ENCODE results near the gene ADGRG3. TPM values are rescaled to one million over a fixed set of nuclear protein-coding genes. Genes with fewer than 3 reads are reported as not detected.

Gene ADGRG3
- total and polyA plus RNA-seq, 4 donors = 1.8 to 66.2 (median 9.4) TPM

DNA sequence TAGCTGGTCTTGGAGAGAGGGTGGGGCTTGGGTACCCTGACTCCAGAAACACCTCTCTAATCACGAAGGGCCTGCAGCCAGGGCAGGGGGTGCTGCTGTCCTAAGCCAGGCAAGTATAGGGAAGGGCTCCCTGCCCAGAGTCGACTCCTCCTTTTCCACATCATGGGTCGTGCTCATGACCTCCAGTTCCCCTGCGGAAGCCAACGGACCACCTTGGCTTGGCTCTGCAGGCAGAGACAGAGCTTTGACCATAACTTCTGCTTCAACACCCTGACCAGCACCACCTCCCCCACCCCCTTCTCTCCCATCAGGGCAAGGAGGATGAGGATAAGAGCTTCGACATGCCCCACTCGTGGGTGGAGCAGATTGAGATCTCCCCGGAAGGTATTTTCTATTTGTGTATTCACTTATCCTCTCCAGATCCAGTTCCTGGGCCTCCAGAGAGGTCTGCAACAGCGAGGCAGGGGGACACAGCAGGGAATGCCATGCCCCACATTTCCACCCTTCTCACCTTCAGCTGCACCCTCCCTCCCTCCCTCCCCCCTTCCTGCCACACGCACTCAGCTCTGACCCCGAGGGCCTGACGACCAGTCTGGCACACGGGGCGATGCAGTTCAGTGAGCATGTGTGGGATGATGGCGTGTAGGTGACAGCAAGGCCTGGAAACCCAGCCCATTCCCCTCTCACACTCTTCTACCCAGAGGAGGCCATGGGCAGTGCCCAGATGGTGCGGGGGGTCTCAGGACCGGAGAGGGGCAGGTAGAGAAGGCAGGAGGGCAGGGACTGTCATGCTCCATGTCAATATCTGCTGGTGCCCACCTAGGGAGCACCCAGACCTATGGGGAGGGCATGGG lies 53.5 kb downstream of the ADGRG3 start:
- H3K4me1 ChIP-seq (ENCODE audit: control insufficient read depth in 5 of 5, insufficient read depth in 5 of 5, low read length in 5 of 5) = no peaks in the 10 kb centered on the region
- H3K27me3 ChIP-seq (ENCODE audit: control insufficient read depth in 3 of 3, insufficient read depth in 3 of 3, low read length in 2 of 3) = no peaks in the 10 kb centered on the region
- H3K36me3 ChIP-seq (ENCODE audit: control insufficient read depth in 4 of 4, insufficient read depth in 4 of 4, low read length in 4 of 4) = no peaks in the 10 kb centered on the region
- 76 to 78% methylated on average over 17 of the region's 17 CpGs for WGBS, 2 donors
- no peak overlapping the region for H3K4me3 ChIP-seq
- TF ChIP-seq CTCF (IDR thresholded peaks at IDR 0.05; ENCODE audit: control extremely low read depth, extremely low read depth) = no peak
- ATAC-seq (ENCODE audit: insufficient read depth, low FRiP score) (no peak), DNase-seq (peak in 1 of 3 donors; percentile 5)
- H3K9ac ChIP-seq (ENCODE audit: insufficient read depth in 1 of 2, low read length in 2 of 2) = no peak overlapping the region
- no peak overlapping the region for H3K27ac ChIP-seq (ENCODE audit: low read depth in 1 of 2, low read length in 1 of 2)
- no peaks in the 10 kb centered on the region for H3K9me3 ChIP-seq (ENCODE audit: control insufficient read depth in 4 of 4, insufficient read depth in 3 of 4, low read length in 3 of 4)

DNA sequence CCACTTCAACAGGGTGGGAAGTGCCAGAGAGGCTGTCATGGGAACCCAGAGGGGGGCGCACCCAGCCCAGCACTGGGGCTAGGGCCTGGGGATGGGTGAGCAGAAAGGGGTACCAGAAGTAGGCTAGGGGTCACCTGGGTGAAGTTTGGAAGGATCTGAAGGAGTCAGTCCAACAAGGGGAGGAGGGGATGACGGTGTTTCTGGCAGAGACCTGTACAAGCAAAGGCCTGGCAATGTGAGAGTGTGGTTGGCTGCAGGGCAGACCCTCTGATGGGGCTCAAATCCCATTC lies 54.0 kb downstream of the ADGRG3 start:
- no peak overlapping the region for H3K9ac ChIP-seq (ENCODE audit: insufficient read depth in 1 of 2, low read length in 2 of 2)
- 95 to 97% methylated on average over 2 of the region's 2 CpGs for WGBS, 2 donors
- H3K4me3 ChIP-seq = no peak overlapping the region
- TF ChIP-seq CTCF (IDR thresholded peaks at IDR 0.05; ENCODE audit: control extremely low read depth, extremely low read depth) = no peak
- no peaks in the 10 kb centered on the region for H3K9me3 ChIP-seq (ENCODE audit: control insufficient read depth in 4 of 4, insufficient read depth in 3 of 4, low read length in 3 of 4)
- no peaks in the 10 kb centered on the region for H3K4me1 ChIP-seq (ENCODE audit: control insufficient read depth in 5 of 5, insufficient read depth in 5 of 5, low read length in 5 of 5)
- no peaks in the 10 kb centered on the region for H3K36me3 ChIP-seq (ENCODE audit: control insufficient read depth in 4 of 4, insufficient read depth in 4 of 4, low read length in 4 of 4)
- no peak overlapping the region for H3K27ac ChIP-seq (ENCODE audit: low read depth in 1 of 2, low read length in 1 of 2)
- no peaks in the 10 kb centered on the region for H3K27me3 ChIP-seq (ENCODE audit: control insufficient read depth in 3 of 3, insufficient read depth in 3 of 3, low read length in 2 of 3)
- DNase-seq (no peak), ATAC-seq (ENCODE audit: insufficient read depth, low FRiP score) (no peak)

GRCh38 chr16:57722651-57723050 lies 54.5 kb downstream of the ADGRG3 start:
- Histone ChIP-seq H3K27me3 (ENCODE audit: control insufficient read depth in 3 of 3, insufficient read depth in 3 of 3, low read length in 2 of 3) (no peaks in the 10 kb centered on the region), H3K9me3 (ENCODE audit: control insufficient read depth in 4 of 4, insufficient read depth in 3 of 4, low read length in 3 of 4) (no peaks in the 10 kb centered on the region), H3K36me3 (ENCODE audit: control insufficient read depth in 4 of 4, insufficient read depth in 4 of 4, low read length in 4 of 4) (no peaks in the 10 kb centered on the region), H3K27ac (ENCODE audit: low read depth in 1 of 2, low read length in 1 of 2) (no peak overlapping the region), H3K4me1 (ENCODE audit: control insufficient read depth in 5 of 5, insufficient read depth in 5 of 5, low read length in 5 of 5) (no peaks in the 10 kb centered on the region), H3K4me3 (no peak overlapping the region), H3K9ac (ENCODE audit: insufficient read depth in 1 of 2, low read length in 2 of 2) (no peak overlapping the region)
- 84 to 91% methylated on average over 11 of the region's 11 CpGs for WGBS, 2 donors
- TF ChIP-seq CTCF (IDR thresholded peaks at IDR 0.05; ENCODE audit: control extremely low read depth, extremely low read depth) = no peak
- ATAC-seq (ENCODE audit: insufficient read depth, low FRiP score) = no peak
- DNase-seq = no peak

DNA sequence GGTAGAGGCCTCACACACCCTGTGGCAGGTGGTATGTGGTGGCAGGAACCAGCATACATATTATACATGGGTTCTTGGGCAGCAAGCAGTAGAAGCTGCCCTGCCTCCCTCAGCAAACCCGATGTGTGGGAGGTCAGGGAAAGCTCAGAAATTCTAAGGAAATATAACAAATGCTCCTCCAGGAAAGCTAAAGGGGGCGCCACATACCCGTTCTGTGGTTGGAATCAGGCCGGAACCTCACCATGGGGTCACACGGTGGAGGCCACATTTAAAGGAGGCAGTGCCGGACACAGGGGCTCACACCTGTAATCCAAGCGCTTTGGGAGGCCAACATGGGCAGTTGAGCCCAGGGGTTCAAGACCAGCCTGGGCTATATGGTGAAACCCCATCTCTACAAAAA lies 55.1 kb downstream of the ADGRG3 start:
- no peak for TF ChIP-seq CTCF (IDR thresholded peaks at IDR 0.05; ENCODE audit: control extremely low read depth, extremely low read depth)
- H3K4me1 ChIP-seq (ENCODE audit: control insufficient read depth in 5 of 5, insufficient read depth in 5 of 5, low read length in 5 of 5) = no peaks in the 10 kb centered on the region
- no peak overlapping the region for H3K4me3 ChIP-seq
- DNase-seq = no peak
- no peak overlapping the region for H3K9ac ChIP-seq (ENCODE audit: insufficient read depth in 1 of 2, low read length in 2 of 2)
- no peaks in the 10 kb centered on the region for H3K27me3 ChIP-seq (ENCODE audit: control insufficient read depth in 3 of 3, insufficient read depth in 3 of 3, low read length in 2 of 3)
- H3K27ac ChIP-seq (ENCODE audit: low read depth in 1 of 2, low read length in 1 of 2) = no peak overlapping the region
- no peaks in the 10 kb centered on the region for H3K9me3 ChIP-seq (ENCODE audit: control insufficient read depth in 4 of 4, insufficient read depth in 3 of 4, low read length in 3 of 4)
- no peak for ATAC-seq (ENCODE audit: insufficient read depth, low FRiP score)
- H3K36me3 ChIP-seq (ENCODE audit: control insufficient read depth in 4 of 4, insufficient read depth in 4 of 4, low read length in 4 of 4) = no peaks in the 10 kb centered on the region
- 75 to 80% methylated on average over 7 of the region's 7 CpGs for WGBS, 2 donors

Measured in lung (tissue), 12 donors.